DND-41 (cell line): ENCODE measurements around the gene VPS33B.

Source experiments
- CTCF ChIP-seq: IDR thresholded peaks from 2 replicates; pipeline ENCODE4 v1.5.1; 2012; ENCODE audit warnings: borderline replicate concordance, low read length, moderate library complexity, mild to moderate bottlenecking; ENCODE audit not compliant: poor library complexity, severe bottlenecking; ENCODE audit errors: extremely low read depth
- EZH2 ChIP-seq: IDR thresholded peaks from 3 replicates; pipeline ENCODE4 v1.6.1; 2012; ENCODE audit warnings: borderline replicate concordance, low read depth, mild to moderate bottlenecking, moderate library complexity, low read length, inconsistent platforms; ENCODE audit not compliant: severe bottlenecking

- TF ChIP-seq CTCF (no peak), EZH2 (no peak)
These were observed 28.9 kb upstream of the VPS33B start for GRCh38 chr15:91051248-91051647.
